SK-N-SH treated with all-trans-retinoic acid at 6 μM for 48 hours (cell line): Measurements from ENCODE around the gene POLR2A.

ENCODE experiments used
- ARNTL ChIP-seq: fragments of 450-650 bp; formaldehyde crosslinking; IDR thresholded peaks from 2 replicates; pipeline ENCODE4 v1.5.0; 2020; ENCODE audit warnings: low read depth, mild to moderate bottlenecking, moderate library complexity, borderline replicate concordance
- PPARA ChIP-seq: fragments of 250-450 bp; sonication (Bioruptor Pico); IDR thresholded peaks from 2 replicates; pipeline ENCODE4 v1.5.0; 2020; ENCODE audit warnings: mild to moderate bottlenecking, borderline replicate concordance
- SNAI2 ChIP-seq: fragments of 250-450 bp; sonication (Bioruptor Pico); IDR thresholded peaks from 2 replicates; pipeline ENCODE4 v1.5.0; 2020; ENCODE audit warnings: mild to moderate bottlenecking, moderate library complexity
- TOX ChIP-seq: fragments of 250-450 bp; sonication (Bioruptor Pico); IDR thresholded peaks from 2 replicates; pipeline ENCODE4 v1.8.0; 2021; ENCODE audit warnings: mild to moderate bottlenecking, moderate library complexity, borderline replicate concordance
- ZFP3 ChIP-seq: fragments of 250-450 bp; sonication (Bioruptor Pico); IDR thresholded peaks from 2 replicates; pipeline ENCODE4 v1.5.0; 2020; ENCODE audit warnings: mild to moderate bottlenecking, moderate library complexity
- ZFP30 ChIP-seq: fragments of 450-650 bp; formaldehyde crosslinking; IDR thresholded peaks from 2 replicates; pipeline ENCODE4 v1.5.0; 2022; ENCODE audit warnings: mild to moderate bottlenecking, moderate library complexity
- ZNF8 ChIP-seq: fragments of 450-650 bp; formaldehyde crosslinking; IDR thresholded peaks from 2 replicates; pipeline ENCODE4 v1.5.0; 2020; ENCODE audit warnings: mild to moderate bottlenecking, moderate library complexity

- TF ChIP-seq ZNF8 (CRISPR knock-in tag) (no peak), PPARA (CRISPR knock-in tag) (no peak), ZFP30 (no peak), ZFP3 (CRISPR knock-in tag) (0 out of 2 replicates have a peak, but pooled peaks have one; percentile 15), SNAI2 (CRISPR knock-in tag) (no peak), ARNTL (no peak), TOX (no peak)
Measured at GRCh38 chr17:7478276-7479212, 5.6 kb upstream of the POLR2A start.
